ENCODE results near the gene ITGBL1.

ITGBL1 gene

GRCh38 chr13:101611491-101612475 lies 159.3 kb downstream of the ITGBL1 start:
- no peaks in the 10 kb centered on the region for H3K9me3 ChIP-seq (ENCODE audit: control insufficient read depth, insufficient read depth, low read depth, low read length)
- TF ChIP-seq ZNF596 (tag by site-specific recombination; IDR thresholded peaks at IDR 0.05) (no peak), ZNF140 (tag by site-specific recombination; IDR thresholded peaks at IDR 0.05) (no peak), KLF17 (tag by site-specific recombination; IDR thresholded peaks at IDR 0.05) (no peak), ZNF148 (tag by site-specific recombination; IDR thresholded peaks at IDR 0.05; ENCODE audit: borderline replicate concordance) (no peak), ZSCAN30 (tag by site-specific recombination; IDR thresholded peaks at IDR 0.05) (no peak), ZNF449 (tag by site-specific recombination; IDR thresholded peaks at IDR 0.05) (no peak), ZNF433 (tag by site-specific recombination; IDR thresholded peaks at IDR 0.05; ENCODE audit: low read depth) (no peak)
- no peaks in the 10 kb centered on the region for H3K36me3 ChIP-seq (ENCODE audit: control insufficient read depth in 2 of 2, insufficient read depth in 1 of 2, low read length in 2 of 2)
- no peak overlapping the region for H3K4me3 ChIP-seq (ENCODE audit: low read depth, low read length)
- ChIA-PET POLR2A (no interaction called here), CTCF (no interaction called here)
- no peaks in the 10 kb centered on the region; the same call in 1 of the 2 replicates for H3K4me1 ChIP-seq (ENCODE audit: control insufficient read depth, insufficient read depth, low read length)
- H3K27ac ChIP-seq (ENCODE audit: extremely low read depth, low read depth, low read length), result no peak overlapping the region

- no peaks in the 10 kb centered on the region; the same call in 1 of the 2 replicates for H3K4me1 ChIP-seq (ENCODE audit: control insufficient read depth, insufficient read depth, low read length)
- H3K27ac ChIP-seq (ENCODE audit: extremely low read depth, low read depth, low read length), result no peak overlapping the region
- ChIA-PET CTCF (no interaction called here), POLR2A (no interaction called here)
- H3K9me3 ChIP-seq (ENCODE audit: control insufficient read depth, insufficient read depth, low read depth, low read length), result no peaks in the 10 kb centered on the region
- no peaks in the 10 kb centered on the region for H3K36me3 ChIP-seq (ENCODE audit: control insufficient read depth in 2 of 2, insufficient read depth in 1 of 2, low read length in 2 of 2)
- H3K4me3 ChIP-seq (ENCODE audit: low read depth, low read length), result no peak overlapping the region
- TF ChIP-seq ZNF10 (tag by site-specific recombination; IDR thresholded peaks at IDR 0.05) (no peak), ZNF600 (tag by site-specific recombination; IDR thresholded peaks at IDR 0.05) (no peak), ZBTB26 (tag by site-specific recombination; optimal IDR thresholded peaks at IDR 0.05) (no peak), ZBTB7A (tag by site-specific recombination; IDR thresholded peaks at IDR 0.05; ENCODE audit: low read depth) (no peak), ZNF133 (tag by site-specific recombination; IDR thresholded peaks at IDR 0.05) (no peak), ZBTB21 (tag by site-specific recombination; IDR thresholded peaks at IDR 0.05) (no peak), ZNF174 (tag by site-specific recombination; IDR thresholded peaks at IDR 0.05) (no peak), ZBTB49 (tag by site-specific recombination; IDR thresholded peaks at IDR 0.05; ENCODE audit: low read depth) (no peak), ZBTB8A (tag by site-specific recombination; IDR thresholded peaks at IDR 0.05) (no peak), IKZF3 (tag by site-specific recombination; IDR thresholded peaks at IDR 0.05) (no peak), ZNF416 (tag by site-specific recombination; IDR thresholded peaks at IDR 0.05) (no peak), OVOL3 (tag by site-specific recombination; IDR thresholded peaks at IDR 0.05) (no peak), ZNF350 (tag by site-specific recombination; IDR thresholded peaks at IDR 0.05) (no peak)
Measured at GRCh38 chr13:101612735-101613134, 160.3 kb downstream of the ITGBL1 start.

Measured in HEK293 (cell line).